HEK293T (cell line): ENCODE measurements around the gene C5orf24.
A peak's percentile ranks its signal among the peaks of the same experiment; 100 is the strongest.

Experiments used
- ARNT ChIP-seq: fragments of 450-650 bp; IDR thresholded peaks from 2 replicates; pipeline ENCODE4 v1.6.1; 2017; ENCODE audit warnings: mild to moderate bottlenecking
- ELF4 ChIP-seq: fragments of 450-650 bp; IDR thresholded peaks from 2 replicates; pipeline ENCODE4 v1.6.1; 2017; ENCODE audit warnings: antibody characterized with exemption
- FOXM1 ChIP-seq: fragments of 450-650 bp; IDR thresholded peaks from 2 replicates; pipeline ENCODE4 v1.6.1; 2017; ENCODE audit warnings: mild to moderate bottlenecking, borderline replicate concordance
- SP1 ChIP-seq: fragments of 450-650 bp; IDR thresholded peaks from 2 replicates; pipeline ENCODE4 v1.6.1; 2017
- TARDBP ChIP-seq: fragments of 450-650 bp; IDR thresholded peaks from 2 replicates; pipeline ENCODE4 v1.6.1; 2016

GRCh38 chr5:134904610-134905245, 59.0 kb downstream of the C5orf24 start, which contains the start of gene PCBD2:
- TF ChIP-seq TARDBP: no peak
- no peak for TF ChIP-seq ELF4
- no peak for TF ChIP-seq SP1
- no peak for TF ChIP-seq FOXM1
- peak; percentile 56; the same call in 1 of the 2 replicates for TF ChIP-seq ARNT
